Measurements from ENCODE around the gene POF1B.

Gene POF1B

DNA sequence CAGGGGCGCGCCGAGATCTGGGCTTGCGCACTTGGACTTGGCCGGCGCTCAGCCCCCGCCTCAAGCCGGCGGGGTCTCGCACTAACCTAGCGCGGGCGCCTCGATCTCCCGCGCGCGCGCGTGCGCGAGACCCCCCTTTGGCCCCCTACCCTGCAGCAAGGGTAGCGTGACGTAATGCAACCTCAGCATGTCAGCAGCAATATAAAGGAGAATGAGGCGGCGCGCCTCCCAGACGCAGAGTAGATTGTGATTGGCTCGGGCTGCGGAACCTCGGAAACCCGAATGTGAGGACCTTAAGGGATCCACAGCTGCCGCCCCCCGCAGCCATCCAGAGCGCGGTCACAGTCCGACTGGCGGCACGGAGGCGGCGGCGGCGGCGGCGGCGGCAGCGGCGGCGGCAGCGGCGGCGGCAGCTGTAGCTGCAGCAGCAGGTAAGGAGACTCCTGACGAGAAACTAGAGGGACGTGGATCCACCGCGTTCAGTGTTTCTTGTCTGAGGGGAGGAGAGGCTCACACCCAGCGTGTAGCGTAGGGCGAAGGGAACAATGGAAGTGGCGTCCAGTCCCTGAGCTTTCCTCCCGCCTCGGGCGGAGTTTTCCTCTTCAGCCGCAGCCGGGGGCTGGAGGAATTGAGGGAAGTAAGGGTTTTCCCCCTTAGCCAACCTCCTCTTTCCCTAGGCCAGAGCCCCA is 135.6 kb downstream of the POF1B start, which contains the start of the genes SATL1 and ZNF711:
SATL1 (minus strand) TSS at position 19 of the 689 bp plus-strand sequence. CDS start 134,811 bp downstream, outside the sequence.
ZNF711 (plus strand) TSS at position 231 of the 689 bp plus-strand sequence. CDS start 3,582 bp downstream, outside the sequence.
- TF ChIP-seq, protein P1, sequence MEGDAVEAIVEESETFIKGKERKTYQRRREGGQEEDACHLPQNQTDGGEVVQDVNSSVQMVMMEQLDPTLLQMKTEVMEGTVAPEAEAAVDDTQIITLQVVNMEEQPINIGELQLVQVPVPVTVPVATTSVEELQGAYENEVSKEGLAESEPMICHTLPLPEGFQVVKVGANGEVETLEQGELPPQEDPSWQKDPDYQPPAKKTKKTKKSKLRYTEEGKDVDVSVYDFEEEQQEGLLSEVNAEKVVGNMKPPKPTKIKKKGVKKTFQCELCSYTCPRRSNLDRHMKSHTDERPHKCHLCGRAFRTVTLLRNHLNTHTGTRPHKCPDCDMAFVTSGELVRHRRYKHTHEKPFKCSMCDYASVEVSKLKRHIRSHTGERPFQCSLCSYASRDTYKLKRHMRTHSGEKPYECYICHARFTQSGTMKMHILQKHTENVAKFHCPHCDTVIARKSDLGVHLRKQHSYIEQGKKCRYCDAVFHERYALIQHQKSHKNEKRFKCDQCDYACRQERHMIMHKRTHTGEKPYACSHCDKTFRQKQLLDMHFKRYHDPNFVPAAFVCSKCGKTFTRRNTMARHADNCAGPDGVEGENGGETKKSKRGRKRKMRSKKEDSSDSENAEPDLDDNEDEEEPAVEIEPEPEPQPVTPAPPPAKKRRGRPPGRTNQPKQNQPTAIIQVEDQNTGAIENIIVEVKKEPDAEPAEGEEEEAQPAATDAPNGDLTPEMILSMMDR (IDR thresholded peaks at IDR 0.05; ENCODE audit: control insufficient read depth, extremely low read depth, insufficient read depth), result no peak
- peak within 1 kb of the TSS; percentile 45 for H3K4me3 ChIP-seq (ENCODE audit: low read depth, low read length)
- DNase-seq (ENCODE audit: low read depth), result no peak

DNA sequence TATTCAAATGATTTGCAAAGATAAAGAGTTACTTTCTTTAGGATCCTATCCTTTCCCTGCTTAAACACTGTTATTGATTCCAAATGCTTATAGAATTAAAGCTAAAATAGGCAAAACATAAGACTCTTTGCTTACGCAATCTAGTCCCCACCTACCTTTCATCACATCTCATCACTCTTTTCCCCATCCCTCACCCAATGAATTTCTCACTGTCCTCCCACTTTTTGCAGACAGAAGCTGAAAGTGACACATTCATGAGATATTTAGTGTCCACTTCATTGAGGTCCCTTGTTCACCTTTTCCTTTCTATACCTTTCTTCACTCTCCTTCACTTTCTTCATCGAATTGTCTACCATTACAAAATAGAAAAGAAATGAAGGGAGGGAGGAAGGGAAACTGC is 136.3 kb downstream of the POF1B start:
- TF ChIP-seq, protein P1 (IDR thresholded peaks at IDR 0.05; ENCODE audit: control insufficient read depth, extremely low read depth, insufficient read depth), result no peak
- no peak overlapping the region for H3K4me3 ChIP-seq (ENCODE audit: low read depth, low read length)
- no peak for DNase-seq (ENCODE audit: low read depth)

Measured in LNCaP clone FGC (cell line).